GF-D8 (cell line): ENCODE results near the gene SLAMF9.

ENCODE experiments used
- DNase-seq: peaks from one replicate; lab custom pipeline; 2025; lab: John Stamatoyannopoulos, UW

Gene SLAMF9

DNA sequence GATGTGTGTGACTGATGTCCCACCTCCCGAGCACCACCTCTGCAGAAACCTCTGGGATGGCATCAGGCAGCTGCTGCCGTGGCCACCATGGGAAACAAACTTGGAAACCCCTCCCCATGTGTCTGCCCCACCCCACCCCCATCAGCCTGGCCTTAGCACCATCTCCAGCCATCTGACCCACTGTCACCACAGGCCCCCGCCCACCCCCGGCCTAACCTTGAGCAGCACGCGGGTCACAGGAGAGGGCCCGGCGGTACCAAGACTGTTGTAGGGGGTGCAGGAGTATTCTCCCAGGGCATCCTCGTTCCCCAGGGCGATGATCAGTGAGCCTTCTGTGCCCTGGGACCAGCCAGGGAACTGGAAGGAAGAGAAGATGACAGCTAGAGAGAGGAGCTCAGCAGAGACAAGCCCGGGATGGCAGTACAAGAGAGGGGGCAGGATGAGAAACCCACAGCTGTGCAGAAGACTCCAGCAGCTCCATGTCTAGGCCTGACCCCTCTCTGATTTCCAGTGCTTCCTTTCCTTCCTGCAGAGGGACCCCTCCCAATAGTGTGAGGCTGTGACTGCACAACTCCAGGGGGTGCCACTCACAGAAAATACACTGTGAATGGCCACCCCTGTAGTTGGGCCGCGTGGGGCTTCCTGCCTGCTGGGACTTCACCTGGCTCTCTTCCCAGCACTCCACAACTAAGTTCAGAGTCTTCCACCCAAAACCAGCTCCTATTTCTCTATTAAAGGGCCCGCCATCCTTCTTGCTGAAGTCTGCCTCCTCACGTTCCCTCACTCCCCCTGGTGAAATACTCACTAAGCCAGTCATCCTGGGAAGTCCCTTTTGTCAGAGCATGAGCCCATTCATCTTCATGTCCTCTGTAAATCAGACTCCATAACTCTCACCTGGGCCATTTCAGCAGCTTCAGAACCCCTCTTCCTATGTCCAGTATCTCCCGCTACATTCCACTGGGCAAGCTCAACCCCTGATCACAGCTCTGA lies 21.4 kb downstream of the SLAMF9 start:
- DNase-seq = no peak

DNA sequence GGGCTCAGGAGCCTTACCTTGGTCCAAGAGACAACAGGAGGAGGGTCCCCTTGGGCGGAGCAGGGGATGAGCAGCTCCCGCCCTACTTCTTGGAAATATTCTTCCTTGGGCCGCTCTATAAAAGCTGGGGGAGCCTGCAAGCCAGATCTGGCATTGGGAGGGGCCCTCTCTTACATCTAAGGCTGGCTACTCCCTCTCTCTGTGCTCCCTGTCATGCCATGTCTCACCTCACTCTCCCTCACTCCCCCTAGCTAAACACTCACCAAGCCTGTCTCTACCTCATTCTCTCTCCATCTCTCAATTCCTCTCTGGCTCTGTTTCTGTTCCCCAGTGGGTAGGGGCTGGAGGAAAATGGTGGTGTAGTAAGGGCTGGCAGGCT lies 22.3 kb downstream of the SLAMF9 start:
- no peak for DNase-seq

DNA sequence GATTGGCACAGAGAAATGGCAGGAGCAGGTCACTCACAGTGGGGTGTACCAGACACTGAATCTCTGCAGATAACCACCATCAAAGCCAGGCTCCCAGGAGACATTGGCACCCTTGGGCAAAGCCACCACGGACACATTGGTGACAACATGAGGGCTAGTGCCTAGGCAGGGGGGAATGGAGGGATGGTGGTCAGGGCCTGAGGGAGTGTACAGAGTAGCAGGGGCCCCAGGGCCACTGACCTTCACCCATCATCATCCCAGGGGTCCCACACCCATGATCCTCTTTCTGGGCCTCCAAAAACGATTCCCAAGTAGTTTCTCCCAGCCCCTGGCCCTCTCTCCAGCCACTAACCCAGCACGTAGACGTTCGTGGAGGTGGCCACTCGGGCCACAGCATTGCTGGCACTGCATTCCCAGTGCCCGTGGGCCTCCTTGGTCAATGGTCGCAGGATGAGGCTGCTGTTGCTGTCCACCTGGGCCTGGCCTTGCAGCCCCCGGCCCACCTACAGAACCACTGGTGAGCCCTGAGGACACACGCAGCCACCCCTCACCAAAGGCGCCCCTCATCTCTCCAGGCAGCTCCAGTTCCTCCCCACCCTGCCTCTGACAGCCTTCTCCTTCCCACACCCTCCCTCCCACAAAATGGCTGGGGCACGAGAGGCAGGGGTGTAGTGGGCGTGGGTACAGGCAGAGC lies 22.8 kb downstream of the SLAMF9 start:
- DNase-seq = no peak

DNA sequence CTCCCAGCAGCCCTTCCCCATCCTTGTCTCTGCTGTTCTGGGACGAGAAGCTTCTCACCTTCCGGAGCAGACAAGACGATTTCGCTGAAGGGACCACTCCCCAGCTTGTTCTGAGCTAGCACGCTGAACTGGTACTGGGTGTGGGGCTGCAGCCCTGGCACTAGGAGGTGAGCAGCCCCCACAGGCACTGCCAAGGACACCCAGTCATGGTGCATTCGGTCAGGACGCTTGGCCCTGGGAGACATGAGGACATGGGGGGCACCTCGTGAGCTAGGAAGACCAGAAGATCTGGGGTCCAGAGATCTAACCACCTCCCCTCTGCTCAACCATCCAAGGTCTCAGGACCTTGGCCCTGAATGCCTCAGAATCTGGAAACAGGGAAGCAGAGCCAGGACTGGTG lies 23.4 kb downstream of the SLAMF9 start:
- DNase-seq = no peak

DNA sequence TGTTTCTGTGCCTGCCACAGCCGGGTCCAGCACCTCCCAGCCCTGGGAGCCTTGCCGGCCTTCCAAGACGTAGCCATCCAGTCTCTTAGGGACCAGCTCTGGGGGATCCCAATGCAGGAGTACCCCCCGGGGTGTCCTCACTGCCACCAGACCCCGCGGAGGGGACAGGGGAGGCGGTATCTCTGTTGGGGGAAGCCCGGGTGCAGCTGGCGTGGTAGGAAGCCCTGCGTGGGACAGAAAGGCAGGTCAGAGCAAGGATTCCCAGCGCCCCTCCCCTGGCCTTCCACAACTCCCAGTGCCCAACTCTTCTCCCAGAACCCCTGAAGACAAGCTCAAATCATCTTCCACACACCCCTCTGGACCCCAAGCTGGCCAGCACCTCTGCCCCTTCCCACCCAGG lies 23.8 kb downstream of the SLAMF9 start:
- no peak for DNase-seq

DNA sequence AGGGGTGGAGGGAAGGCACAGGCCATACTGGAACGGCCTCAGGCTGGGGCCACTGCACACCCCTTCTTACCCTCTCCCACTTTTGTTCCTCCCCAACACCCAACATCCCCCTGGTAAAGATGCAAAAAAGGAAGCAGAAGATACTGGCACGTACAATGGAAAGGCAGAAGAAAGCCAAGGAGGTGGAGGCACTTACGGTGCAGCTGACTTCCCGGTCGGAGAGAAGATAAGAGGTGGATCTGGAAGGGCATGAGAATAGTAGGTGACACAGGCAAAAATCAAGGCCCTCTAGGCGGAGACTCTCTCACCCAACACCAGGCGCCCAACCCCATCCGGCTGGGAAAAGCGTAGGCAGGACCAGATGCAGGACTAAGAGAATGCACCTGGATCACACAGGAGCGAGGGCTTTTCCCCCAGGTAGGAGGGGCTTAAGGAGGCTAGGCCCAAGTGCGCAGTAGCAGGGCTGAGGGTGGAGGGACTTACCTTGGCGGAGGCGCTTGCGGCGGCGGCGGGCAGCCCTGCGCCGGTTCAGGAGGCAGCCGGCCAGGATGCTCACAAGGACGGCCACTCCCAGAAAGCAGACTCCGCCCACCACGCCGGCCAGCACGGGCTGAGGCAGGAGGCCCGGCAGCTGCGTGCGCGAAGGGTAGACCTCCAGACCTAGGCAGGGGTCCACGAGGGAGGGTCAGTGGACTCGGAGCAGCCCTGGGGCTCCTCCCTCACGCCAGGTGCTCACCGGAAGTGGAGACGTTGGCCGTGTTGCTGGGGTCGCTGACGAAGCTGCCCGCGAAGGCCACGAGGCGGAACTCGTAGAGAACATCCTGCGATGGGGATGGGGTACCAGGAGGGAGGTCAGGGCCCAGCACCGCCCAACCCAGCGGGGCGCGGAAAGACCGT lies 24.6 kb downstream of the SLAMF9 start:
- DNase-seq = no peak

DNA sequence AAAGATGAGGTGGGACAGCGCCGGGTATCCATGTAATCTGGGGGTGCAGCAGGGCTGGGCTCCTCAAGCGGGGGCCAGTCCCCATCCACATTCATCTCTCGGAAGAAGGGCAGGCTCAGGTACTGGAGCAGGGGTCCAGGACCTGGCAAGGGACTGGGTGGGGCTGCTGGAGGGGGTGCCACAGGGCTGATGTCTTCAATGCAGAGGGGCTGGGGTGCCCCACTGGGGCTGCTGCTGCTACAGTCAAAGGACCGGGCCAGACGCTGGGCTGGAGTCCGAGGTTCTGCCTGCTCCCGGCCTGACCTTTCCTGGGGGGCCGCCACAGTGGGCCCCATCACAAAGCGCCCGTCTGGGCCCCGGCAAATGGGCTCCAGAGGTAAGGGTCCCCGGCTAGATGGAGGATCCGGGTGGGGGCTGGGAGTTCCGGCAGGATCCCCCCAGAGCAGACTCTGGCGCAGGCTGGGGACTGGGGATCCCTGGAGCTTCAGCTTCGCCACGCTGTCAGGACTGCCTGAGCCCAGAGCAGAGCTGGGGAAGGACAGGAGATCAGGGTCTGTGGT lies 25.5 kb downstream of the SLAMF9 start:
- no peak for DNase-seq

DNA sequence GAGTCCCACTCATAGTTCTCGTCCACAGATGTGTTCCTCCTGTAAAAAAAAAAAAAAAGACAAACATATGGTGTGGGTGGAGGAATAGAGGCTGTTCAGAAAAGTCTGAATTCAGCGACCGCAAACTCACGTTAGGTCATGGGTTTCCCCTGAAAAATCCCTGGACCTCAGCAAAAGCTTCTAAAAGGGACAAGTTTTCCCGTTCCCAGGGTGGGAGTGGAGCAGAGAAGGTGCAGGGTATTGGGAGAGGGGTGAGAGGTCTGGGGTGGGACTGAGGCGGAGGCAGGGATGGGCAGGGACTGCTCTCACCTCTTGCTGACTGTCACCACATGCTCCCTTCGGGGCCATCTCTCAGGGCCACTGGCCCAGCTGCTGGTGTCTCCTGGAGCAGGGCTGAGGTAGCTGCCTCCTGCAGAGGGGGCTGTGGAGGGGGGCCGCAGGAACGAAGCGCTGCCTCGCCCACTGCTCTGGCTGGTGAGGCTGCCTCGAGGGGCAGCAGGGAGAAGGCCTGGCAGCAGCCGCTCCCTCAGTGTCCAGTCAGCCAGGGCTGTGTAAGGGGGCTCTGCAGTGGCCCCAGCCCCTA lies 26.1 kb downstream of the SLAMF9 start:
- DNase-seq = no peak

DNA sequence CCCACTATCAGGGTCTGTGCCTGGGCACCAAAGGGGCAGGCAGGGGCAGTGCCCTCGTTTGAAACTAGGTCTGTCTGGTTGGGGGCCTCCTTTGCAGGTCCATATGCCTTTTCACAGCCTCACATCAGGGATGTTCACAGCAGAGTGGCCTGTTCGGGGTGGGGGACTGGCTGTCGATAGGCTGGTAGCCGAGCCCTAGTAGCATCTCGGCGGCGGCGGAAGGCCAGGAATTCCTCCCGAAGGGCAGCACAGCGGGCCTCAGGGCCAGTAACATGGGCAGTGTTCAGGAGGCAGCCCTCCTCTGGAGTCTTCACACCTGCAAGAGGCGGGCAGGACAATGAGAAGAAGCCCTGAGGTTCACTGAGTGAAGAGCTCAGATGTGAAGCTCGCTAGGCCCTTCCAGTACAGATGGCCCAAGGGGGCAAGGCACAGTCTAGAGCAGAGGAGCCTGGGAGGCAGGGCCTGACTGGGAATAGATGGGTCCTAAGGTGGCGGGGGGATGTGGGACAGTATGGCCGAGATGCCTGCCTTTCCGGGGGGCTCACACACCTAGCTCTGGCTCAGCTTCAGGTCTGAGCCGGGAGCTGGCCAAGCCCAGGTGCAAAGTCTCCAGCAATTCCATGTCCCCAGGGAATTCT lies 26.7 kb downstream of the SLAMF9 start:
- DNase-seq = no peak

DNA sequence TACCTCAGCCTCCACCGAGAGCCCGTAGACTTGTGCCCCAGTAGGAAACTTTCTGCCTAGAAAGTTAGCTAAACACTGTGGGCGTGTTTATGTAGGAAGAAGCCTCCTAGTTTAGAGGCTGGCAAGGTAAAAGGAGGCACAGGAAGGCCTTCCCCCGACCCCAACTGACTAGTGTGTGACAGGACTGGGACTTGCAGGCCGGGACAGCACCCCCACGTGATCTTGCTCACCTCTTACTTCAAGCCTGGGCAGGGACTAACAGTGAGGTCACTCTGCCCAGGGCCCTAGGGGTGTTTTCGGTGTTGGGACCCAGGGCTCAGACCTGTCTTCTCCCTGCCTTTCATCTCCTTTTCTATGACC lies 28.3 kb downstream of the SLAMF9 start:
- no peak for DNase-seq

DNA sequence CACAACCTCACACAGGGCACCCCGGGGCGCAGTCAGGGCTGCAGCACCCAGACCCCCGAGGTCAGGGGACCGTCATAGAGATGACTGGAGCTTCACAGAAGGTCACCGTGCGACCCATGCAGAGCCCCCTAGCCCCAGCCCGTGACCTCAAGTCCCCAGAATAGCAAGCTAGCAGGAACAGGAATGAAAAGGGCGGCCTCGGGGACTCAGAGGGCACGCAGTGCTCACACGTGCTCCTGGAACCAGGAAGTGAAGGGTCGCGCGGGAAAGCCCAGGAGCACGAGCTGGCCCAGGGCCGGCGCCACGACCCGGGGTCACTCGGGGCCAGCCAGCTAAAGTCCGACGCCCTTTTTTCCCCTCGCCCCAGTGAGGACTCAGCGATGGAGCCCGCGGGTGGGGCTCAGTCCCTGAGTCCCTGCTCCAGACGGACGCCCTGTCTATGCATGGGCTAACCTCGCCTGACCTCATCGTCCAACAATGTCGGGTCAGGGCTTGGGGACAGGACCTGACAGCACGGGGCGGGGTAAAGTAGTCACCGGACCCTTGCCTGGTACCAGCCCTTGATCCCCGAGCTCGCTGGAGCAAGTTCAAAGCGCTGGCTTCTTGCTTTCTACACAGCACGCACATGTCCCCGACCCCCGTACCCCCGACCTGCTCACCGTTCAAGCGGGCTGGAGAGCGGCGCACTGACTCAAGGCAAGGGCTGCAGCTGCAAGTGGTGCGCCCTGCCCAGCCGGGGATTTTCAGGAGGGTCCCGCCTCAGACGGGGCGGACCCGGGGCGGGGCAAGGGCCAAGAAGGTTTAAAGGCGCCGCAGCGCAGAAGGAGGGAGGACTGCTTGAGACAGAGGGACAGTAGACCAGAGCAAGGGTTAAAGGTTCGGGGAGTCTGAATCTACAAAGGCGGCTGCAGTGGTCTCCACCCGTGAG lies 29.0 kb downstream of the SLAMF9 start, which contains the start of gene TAGLN2:
TAGLN2 (minus strand) TSS at position 717 of the 928 bp plus-strand sequence. CDS start 4,998 bp downstream, outside the sequence.
- DNase-seq = peak; percentile 73

DNA sequence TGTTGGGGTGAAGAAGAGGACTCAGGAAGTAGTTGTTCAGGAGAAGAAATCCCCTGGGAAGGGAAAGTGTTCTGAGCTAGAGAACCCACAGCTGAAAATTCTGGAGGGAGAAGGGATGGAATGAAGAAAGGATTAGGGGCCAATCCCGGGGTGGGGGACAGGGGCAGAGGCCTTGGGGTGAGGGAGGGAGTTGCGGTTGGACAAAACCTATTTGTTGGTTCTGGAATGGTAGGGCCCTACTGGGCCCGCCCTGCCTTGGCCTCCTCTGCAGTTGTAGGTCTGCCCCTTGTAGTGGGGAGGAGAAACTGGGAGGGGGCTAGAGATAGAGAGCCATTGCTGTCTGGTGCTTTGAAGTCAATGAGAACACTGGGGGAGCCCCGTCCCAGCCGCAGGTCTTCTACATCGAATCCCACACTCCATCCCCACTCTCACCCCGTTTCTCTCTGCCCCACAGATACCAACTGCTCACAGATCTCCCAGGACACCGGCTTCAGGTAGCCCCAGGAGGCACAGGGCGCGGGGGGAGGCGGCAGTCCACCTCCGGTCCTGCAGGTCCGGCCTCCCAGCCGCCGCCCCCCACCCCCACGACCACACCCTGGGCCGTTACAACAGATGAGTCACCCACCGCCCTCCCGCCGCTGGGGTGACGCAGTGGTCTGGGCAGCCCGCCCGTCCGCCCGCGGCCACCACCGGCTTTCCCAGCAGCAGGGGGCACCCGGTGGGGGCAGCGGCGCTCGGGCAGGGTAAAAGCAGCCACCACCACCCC lies 29.8 kb downstream of the SLAMF9 start:
- no peak for DNase-seq

DNA sequence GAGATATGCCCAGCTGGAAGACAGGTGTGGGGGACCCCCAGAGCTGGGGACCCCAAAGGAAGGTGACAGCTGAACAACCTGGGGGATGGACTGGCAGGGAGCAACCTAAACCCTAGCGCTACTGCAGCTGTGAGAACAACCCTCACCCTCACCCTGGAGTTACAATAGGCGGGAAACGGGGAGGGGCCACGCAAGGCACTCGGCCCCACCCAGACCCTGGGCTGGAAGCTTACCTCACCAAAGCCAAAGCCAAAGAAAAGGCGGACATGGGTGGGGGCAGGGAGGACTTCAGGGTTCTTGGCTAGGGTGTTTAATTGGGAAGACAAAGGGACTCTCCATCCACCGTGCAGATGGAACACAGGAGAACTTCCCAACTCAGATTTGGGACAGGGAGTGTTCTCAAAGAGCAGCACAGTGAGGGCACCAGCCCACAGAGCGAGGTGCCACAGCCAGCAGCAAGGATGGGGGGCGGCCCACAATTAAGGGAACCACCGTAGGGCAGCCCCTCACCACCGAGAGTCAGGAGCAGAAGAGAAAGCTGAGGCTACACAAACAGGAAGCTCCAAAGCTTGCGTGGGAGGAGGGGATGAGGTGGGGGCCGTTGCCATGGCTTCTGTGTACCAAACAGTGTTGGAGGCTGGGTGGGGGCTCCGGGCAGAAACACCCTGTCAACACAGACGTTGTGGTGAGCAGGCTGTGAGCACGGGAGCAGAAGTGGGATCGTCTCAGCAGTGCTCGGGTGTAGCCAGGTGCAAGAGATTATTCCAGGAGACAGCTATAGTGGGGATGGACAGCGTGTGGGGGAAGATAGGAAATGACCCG lies 30.6 kb downstream of the SLAMF9 start:
- peak; percentile 74 for DNase-seq

DNA sequence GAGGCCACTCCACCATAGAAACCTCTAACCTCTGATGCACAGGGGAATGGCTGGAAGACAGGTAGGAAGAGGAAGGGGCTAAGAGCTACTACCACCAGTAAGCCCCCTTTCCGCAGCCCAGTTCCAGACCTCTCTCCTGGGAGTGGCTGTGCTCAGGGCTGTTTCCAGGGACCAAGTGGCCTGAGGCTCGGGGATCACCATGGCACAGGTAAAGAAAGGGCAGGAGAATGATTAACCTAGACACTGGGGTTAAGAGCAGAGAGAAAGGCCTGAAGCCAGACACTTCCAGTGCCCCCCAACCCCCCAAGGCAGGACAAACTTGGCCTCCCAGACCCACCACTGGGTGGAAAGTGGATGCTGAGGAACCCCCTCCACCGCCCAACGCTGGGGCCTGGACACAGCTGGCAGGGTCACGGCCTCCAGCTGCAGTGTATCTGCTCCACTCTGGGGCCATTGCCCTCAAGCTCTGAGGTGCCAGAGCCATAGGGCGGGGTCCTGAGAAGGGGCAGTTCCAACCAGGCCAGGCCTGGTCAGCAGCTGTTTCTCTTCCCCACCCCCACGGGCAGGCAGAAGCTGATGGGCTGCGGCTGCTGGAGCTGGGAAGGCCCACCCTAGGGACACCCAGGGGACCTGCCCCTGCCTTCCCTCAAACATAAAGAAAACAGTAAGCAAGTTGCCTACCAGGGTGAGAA lies 31.4 kb downstream of the SLAMF9 start:
- DNase-seq = no peak

DNA sequence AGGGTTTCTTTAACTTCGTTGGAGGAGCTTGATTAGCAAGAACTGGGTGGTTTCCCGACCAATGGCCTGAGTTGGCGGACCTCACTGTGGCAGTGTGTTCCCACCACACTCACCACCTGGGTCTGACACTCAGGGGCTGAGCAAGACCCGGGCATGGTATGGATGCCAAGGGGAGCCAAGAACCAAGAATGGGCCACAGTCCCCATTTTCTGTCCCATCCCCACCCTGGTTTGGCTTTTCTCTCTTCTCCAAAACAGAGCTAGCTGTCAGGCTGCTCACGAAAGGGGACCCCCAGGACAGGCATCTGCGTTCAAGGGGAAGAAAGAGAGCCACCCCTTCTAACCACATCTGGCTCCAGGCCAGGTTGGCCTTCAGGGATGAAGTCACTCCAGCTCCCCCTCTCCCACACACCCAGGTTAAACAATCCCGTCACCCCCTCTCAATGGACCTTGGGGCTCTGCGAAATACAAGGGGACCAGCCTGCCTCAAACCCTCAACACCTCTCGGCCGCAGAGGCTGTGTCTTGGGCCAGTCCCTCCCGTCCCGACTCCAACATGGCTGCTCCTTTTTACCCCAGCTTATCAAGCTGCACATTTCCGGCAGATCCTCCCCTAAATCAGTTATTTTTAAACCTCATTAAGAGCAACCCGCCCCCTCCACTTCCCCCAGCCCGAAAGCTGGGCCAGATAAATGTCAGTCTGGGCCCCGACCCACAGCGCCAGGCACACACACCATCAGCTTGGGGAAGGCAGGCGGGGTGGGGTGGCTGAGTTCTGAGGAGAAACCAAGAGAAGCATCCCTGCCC lies 32.1 kb downstream of the SLAMF9 start:
- DNase-seq = no peak

DNA sequence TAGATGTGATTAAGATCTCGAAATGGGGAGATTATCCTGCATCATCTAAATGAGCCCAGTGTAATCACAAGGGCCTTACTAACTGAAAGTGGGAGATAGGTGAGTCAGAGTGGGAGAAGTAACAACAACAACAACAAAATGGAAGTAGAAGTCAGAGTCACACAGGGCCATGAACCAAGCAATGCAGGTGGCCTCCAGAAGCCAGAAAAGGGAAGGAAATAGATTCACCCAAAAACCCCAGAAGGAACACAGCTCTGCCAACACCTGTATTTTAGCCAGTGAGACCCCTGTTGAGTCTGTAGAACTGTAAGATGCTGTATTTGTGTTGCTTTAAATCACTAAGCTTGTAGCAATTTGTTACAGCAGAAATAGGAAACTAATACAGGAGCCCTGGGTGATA lies 32.8 kb downstream of the SLAMF9 start:
- no peak for DNase-seq

DNA sequence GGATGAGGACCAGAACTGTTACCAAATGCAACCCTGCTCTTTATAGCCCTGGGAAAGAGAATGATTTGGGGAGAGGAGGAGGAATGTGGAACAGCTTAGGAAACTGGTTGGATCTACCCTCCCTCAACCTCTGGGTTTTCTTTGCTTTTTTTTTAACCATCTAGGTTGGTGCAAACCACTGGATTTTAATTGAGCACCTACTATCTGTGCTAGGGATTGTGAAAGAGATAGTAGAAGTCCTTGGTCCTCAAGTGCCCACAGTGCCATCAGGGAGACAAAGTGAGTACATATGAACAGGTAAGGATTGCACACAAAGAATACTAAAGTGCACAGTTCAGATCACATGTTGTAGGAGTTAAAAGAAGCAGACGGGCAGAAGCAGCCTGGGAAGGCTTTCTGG lies 33.4 kb downstream of the SLAMF9 start:
- DNase-seq = no peak
